Measurements from ENCODE around the gene HSF4.

Gene HSF4

GRCh38 chr16:67184995-67185650 lies 20.6 kb downstream of the HSF4 start:
- no peak for DNase-seq (ENCODE audit: low read depth, low spot score)

GRCh38 chr16:67185651-67186134 lies 21.1 kb downstream of the HSF4 start:
- no peak for DNase-seq (ENCODE audit: low read depth, low spot score)

- DNase-seq (ENCODE audit: low read depth, low spot score) = no peak
Measured at GRCh38 chr16:67186550-67186950, 22.0 kb downstream of the HSF4 start.

GRCh38 chr16:67187175-67187890 lies 22.8 kb downstream of the HSF4 start:
- no peak for DNase-seq (ENCODE audit: low read depth, low spot score)

GRCh38 chr16:67188323-67188722 lies 23.8 kb downstream of the HSF4 start:
- no peak for DNase-seq (ENCODE audit: low read depth, low spot score)

- no peak for DNase-seq (ENCODE audit: low read depth, low spot score)
Measured at GRCh38 chr16:67188798-67189197, 24.3 kb downstream of the HSF4 start.

- DNase-seq (ENCODE audit: low read depth, low spot score) = no peak
Measured at GRCh38 chr16:67190041-67190440, 25.5 kb downstream of the HSF4 start, which contains the start of gene EXOC3L1. Gene EXOC3L1 (minus strand): TSS chr16:67190136. CDS start chr16:67189676, 460 bp downstream.

GRCh38 chr16:67190448-67191399 lies 26.2 kb downstream of the HSF4 start:
- no peak for DNase-seq (ENCODE audit: low read depth, low spot score)

GRCh38 chr16:67191411-67191994 lies 27.0 kb downstream of the HSF4 start:
- DNase-seq (ENCODE audit: low read depth, low spot score) = no peak

GRCh38 chr16:67191995-67192681 lies 27.6 kb downstream of the HSF4 start, which contains the start of gene E2F4:
Gene E2F4 (plus strand): TSS chr16:67192155. CDS start chr16:67192228, 73 bp downstream.
- no peak for DNase-seq (ENCODE audit: low read depth, low spot score)

- no peak for DNase-seq (ENCODE audit: low read depth, low spot score)
Measured at GRCh38 chr16:67192781-67193361, 28.3 kb downstream of the HSF4 start.

GRCh38 chr16:67193536-67193935 lies 29.0 kb downstream of the HSF4 start:
- DNase-seq (ENCODE audit: low read depth, low spot score) = no peak

GRCh38 chr16:67194260-67194659 lies 29.7 kb downstream of the HSF4 start:
- DNase-seq (ENCODE audit: low read depth, low spot score) = no peak

GRCh38 chr16:67195676-67196075 lies 31.1 kb downstream of the HSF4 start:
- DNase-seq (ENCODE audit: low read depth, low spot score) = no peak

- no peak for DNase-seq (ENCODE audit: low read depth, low spot score)
Measured at GRCh38 chr16:67196881-67197280, 32.3 kb downstream of the HSF4 start.

- DNase-seq (ENCODE audit: low read depth, low spot score) = no peak
Measured at GRCh38 chr16:67197704-67198103, 33.2 kb downstream of the HSF4 start.

GRCh38 chr16:67198238-67198734 lies 33.7 kb downstream of the HSF4 start:
- no peak for DNase-seq (ENCODE audit: low read depth, low spot score)

- DNase-seq (ENCODE audit: low read depth, low spot score) = no peak
Measured at GRCh38 chr16:67199011-67199807, 34.7 kb downstream of the HSF4 start, which contains the start of gene ELMO3. Gene ELMO3 (plus strand): TSS chr16:67199131. CDS start chr16:67199327, 196 bp downstream.

- no peak for DNase-seq (ENCODE audit: low read depth, low spot score)
Measured at GRCh38 chr16:67199808-67200198, 35.3 kb downstream of the HSF4 start.
